HG03565 (cell line): Measurements from ENCODE around the gene CD177.
"Not testable (repeated sequence)": the region's sequence is repeated elsewhere in the genome, so short reads cannot be mapped to it uniquely, and the experiment has no call there.

Experiments used
- ATAC-seq: cut with Tn5 transposase; IDR thresholded peaks from one replicate; pipeline ENCODE4 v1.9.1; 2021; ENCODE audit warnings: mild to moderate bottlenecking, moderate library complexity; ENCODE audit not compliant: unreplicated experiment

CD177 gene

GRCh38 chr19:43380008-43380407 lies 26.5 kb downstream of the CD177 start:
- no peak for ATAC-seq

- no peak for ATAC-seq
Observed at GRCh38 chr19:43380771-43381386, 27.4 kb downstream of the CD177 start.

DNA sequence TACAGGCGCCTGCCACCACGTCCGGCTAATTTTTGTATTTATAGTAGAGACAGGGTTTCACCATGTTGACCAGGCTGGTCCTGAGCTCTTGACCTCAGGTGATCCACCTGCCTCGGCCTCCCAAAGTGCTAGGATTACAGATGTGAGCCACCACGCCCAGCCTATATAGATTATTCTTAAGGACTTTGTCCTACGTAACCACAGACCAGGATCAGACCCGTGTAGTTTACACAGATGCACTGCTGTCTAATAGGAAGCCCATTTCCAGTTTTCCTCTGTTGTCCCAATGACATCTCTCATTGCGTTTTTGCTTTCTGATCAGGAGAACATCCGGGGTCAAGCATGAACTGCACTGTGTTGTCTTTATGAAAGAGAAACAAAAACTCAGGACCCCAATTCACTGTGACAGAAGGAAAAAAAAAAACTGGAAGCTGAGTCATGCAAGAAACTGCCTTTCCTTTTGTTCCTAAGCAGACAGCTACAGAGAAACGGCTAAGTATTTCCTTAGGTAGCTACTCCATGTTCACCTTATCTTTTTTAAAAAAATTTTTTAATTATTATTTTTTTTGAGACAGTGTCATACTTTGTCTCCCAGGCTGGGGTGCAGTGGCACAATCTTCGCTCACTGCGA lies 29.2 kb downstream of the CD177 start:
- ATAC-seq = not testable (repeated sequence)

DNA sequence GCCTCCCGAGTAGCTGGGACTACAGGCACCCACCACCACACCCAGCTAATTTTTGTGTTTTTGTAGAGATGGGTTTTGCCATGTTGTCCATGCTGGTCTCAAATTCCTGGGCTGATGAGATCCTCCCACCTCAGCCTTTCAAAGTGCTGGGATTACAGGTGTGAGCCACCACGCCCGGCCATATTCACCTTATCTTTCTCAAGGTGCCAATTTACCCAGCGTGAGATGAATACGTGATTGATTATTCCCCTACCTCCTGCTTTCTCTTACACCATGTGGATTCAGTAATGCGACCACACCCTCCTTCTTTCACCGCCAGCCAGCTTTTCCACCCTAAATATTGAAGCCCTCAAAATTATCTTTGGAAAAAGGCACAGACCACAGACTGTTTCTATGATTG lies 29.8 kb downstream of the CD177 start:
- ATAC-seq = not testable (repeated sequence)

DNA sequence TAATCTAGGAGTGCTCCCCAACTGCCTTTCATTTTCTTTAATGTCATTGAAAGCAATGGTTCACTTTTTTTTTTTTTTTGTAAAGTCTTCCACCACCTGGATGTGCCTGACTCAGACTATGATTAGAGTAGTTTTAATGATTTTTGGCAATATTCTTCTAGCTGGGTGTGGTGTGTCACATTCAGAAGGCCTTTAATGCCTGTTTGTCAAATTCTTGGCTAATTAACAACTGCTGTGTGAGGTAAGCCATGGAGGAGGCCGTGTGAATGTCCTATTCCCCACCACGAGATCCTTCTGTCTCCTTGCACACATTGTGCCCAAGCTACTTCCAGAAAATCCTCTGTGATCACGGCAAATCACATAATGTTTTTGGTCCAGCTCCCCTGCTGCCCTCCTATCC lies 30.3 kb downstream of the CD177 start:
- not testable (repeated sequence) for ATAC-seq

- ATAC-seq = not testable (repeated sequence)
Observed at GRCh38 chr19:43390903-43391551, 37.5 kb downstream of the CD177 start.

DNA sequence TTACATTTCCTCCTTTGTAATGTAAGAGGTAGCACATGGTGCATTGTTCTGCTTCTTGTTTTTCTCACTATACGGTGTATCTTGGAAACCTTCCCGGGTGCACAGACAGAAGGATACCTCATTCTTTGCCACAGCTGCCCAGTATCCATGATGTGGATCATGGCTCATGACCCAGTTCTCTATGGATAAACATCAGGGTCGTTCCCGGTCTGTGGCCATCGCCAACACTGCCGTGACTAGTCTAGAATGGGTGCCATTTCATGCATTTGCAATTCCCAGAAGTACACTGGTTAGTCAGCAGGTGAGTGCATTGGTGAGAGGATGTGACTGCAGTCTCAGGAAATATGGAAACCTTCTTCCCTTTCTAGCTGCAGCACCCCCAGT lies 38.1 kb downstream of the CD177 start:
- ATAC-seq = not testable (repeated sequence)

- not testable (repeated sequence) for ATAC-seq
Observed at GRCh38 chr19:43393501-43393900, 40.0 kb downstream of the CD177 start.

DNA sequence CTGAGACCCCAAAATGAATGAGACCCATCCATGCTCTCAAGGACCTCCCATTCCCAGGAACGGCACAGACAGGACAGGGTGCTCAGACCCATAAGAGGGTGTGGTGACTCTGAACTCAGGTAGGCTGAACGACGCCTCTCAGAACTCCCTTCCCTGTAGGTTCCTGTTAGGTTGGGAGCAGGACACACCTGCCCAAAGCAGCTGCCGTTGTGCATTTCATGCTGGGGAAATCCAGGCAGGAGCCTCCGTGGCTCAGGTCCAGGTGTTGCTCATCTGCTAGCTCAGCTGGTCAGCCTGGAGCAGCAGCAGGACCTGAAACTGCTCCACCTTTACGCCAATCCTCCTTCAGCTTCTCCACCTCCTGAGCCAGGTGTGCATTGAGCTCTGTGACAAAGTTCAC lies 42.1 kb downstream of the CD177 start:
- no peak for ATAC-seq

GRCh38 chr19:43406297-43406696 lies 52.8 kb downstream of the CD177 start:
- no peak for ATAC-seq

GRCh38 chr19:43407416-43408005 lies 54.0 kb downstream of the CD177 start:
- ATAC-seq = no peak

DNA sequence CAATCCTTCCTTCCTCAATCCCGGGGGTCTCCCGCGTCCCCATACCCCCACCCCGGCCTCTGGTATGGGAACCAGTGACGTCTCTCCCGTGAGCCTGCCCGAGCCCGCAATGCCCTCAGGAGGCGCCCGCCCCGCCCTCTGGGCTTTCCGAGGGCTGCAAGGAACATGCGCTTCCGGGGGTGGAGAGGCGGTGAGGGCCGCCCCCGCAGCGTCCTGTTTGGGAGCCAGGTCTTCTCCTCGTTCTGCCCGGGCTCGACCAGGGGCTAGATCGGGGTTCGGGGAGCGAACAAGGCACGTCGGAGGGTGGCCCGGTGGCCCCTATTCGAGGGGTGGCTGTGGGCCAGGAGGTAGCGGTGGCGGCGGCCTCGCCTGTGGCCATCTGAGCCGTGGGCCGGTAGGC lies 54.6 kb downstream of the CD177 start:
- no peak for ATAC-seq

DNA sequence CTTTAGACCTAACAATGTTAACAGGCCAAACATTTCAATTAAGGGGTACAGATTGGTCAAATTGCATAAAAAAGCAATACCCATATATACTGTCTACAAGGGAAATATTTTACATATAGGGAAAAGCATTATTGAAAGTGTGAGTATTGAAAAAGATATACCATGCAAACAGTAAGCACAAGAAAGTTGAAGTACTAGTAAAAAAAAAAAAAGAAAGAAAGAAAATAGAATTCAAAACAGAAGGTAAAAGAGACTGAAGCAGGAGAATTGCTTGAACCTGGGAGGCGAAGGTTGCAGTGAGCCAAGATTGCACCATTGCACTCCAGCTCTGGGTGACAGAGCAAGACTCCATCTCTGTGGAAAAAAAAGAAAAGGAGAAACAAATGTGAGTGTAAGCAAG lies 55.9 kb downstream of the CD177 start:
- ATAC-seq = no peak

DNA sequence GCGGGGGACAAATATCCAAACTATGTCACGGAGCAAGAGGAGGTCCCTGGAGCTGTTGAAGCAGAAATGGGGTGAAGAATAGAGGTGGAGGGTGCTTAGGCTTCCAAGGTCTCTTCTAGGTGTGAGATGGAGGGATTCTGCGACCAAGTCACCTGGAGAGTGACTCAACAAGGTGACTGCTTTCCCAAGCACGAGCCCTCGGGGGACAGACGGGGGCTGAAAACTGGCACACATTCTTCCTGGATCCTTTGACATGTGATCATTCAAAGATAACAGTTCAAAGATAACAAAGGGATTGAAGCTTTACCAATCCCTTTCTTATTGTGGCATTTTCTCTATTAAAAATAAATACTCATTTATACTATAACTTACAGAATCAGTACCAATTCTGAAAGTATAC lies 59.0 kb downstream of the CD177 start:
- no peak for ATAC-seq
